Measurements from ENCODE around the gene AK8.

Gene AK8

DNA sequence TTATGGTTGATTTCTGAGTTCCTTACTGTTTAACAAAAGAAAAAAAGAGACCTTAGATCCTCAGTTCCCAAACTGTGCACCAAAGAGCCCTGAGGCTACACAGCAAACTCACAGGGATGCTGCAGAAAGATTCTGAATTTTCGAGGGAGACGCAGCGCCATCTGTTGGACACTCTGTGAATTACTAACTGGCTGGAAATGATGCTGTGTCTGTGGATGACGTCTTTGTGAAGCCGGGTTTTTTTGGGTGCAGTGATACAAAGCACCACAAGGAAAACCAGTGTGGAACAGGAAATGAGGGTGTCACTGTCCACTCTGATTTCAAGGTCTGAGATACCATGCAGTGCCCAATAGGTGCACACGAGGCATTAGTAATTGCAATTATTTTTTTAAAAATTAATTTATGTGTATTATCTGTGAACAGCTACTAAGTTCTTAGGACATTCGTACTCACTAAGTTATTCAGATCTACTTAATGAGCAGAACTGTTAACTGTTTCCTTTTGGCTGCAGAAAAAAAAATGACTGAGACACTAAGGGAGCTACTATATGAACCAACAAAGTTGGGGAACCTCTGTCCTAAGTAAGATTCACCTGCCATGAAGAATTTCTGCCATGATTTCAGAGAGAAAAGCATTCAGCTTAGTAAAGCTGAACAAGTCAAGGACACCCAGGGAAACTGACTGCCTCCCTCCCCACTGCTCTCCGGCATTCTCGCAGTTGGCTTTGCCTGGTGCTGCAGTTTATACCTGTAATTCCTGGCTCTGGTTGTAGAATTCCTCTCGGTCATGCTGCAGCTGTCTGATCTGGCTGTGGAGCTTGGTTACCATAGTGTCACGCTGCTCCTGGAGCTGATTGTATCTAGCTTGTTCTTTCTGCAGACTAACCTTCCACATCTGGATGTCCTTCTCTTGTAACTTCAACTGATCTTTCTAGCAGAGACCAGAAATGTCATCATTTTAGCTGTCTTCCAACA lies 24.1 kb upstream of the AK8 start:
- Histone ChIP-seq H3K9ac (ENCODE audit: low read depth, low read length) (no peak overlapping the region), H3K4me1 (ENCODE audit: control insufficient read depth, insufficient read depth, low read length) (no peaks in the 10 kb centered on the region), H3K4me2 (ENCODE audit: low read length) (no peak overlapping the region), H3K9me3 (replicated peaks; ENCODE audit: low read length) (no peaks in the 10 kb centered on the region), H3K27me3 (ENCODE audit: control insufficient read depth, insufficient read depth, low read length) (no peaks in the 10 kb centered on the region), H3K4me3 (ENCODE audit: low read length) (no peak overlapping the region), H3K36me3 (ENCODE audit: insufficient read depth, low read length) (peaks cover 77% of the 10 kb centered on the region)

DNA sequence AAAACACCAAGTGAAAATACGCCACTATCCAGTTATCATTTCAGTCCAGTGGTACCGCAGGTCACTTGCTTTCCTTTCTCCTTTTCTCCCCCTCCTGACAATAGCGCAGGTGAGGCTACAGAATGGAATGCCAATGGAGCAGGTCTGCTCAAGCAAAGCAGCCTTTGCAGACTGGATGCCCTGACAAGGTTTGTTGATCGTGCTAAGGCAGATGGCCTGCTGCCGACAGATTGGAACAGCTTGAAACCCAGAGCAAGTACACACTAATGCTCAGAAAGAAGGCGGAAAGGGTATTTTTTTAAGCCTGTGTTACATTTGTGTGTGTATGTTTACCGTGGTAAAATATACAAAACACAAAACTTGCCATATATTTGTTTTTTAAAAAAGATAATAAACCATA lies 20.0 kb upstream of the AK8 start:
- H3K27me3 ChIP-seq (ENCODE audit: control insufficient read depth, insufficient read depth, low read length), result no peaks in the 10 kb centered on the region
- no peaks in the 10 kb centered on the region for H3K9me3 ChIP-seq (replicated peaks; ENCODE audit: low read length)
- no peak overlapping the region for H3K9ac ChIP-seq (ENCODE audit: low read depth, low read length)
- H3K36me3 ChIP-seq (ENCODE audit: insufficient read depth, low read length), result peaks cover 86% of the 10 kb centered on the region
- H3K4me1 ChIP-seq (ENCODE audit: control insufficient read depth, insufficient read depth, low read length), result no peaks in the 10 kb centered on the region
- H3K4me3 ChIP-seq (ENCODE audit: low read length), result no peak overlapping the region
- H3K4me2 ChIP-seq (ENCODE audit: low read length), result no peak overlapping the region

DNA sequence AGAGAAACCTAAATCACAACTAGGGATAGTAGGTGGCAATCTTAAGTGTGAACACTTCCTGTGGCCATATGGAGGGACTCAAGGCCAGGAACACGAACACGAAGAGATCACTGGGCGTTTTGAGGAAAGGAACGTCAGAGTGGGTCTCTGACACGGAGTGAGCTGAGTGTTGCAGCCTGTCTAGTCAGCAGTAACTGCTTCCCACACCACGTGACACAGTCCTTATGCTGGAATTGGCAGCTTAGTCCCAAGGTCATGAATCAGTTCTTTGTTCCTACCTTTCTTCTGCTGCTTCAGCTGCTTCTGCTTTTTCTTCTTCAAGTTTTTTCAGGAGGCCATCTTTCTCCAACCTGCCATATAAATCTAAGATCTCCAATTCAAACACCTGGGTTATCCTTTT lies 18.8 kb upstream of the AK8 start:
- Histone ChIP-seq H3K4me3 (ENCODE audit: low read length) (no peak overlapping the region), H3K36me3 (ENCODE audit: insufficient read depth, low read length) (peaks cover 84% of the 10 kb centered on the region), H3K9ac (ENCODE audit: low read depth, low read length) (no peak overlapping the region), H3K4me2 (ENCODE audit: low read length) (no peak overlapping the region), H3K4me1 (ENCODE audit: control insufficient read depth, insufficient read depth, low read length) (no peaks in the 10 kb centered on the region), H3K27me3 (ENCODE audit: control insufficient read depth, insufficient read depth, low read length) (no peaks in the 10 kb centered on the region), H3K9me3 (replicated peaks; ENCODE audit: low read length) (no peaks in the 10 kb centered on the region)

DNA sequence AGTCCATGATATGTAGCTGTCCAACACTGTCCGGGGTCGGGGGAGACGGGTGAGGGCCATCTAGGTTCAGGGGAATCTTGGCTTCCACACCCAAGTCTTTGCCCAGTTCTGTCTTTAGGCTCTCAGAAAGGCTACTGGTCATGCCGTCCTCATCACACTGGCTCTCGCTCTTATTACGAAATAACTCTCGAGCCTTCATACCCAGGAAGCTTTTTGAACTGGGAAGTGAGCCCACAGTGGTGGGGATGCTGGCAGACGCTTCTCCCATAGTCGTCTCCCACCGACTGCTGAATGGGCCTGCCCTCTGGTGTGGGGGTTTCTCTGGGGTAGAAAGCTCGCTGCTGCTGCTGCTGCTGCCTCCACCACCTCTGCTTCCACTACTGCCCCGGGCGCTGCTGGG lies 18.2 kb upstream of the AK8 start:
- Histone ChIP-seq H3K4me3 (ENCODE audit: low read length) (no peak overlapping the region), H3K36me3 (ENCODE audit: insufficient read depth, low read length) (peaks cover 84% of the 10 kb centered on the region), H3K4me1 (ENCODE audit: control insufficient read depth, insufficient read depth, low read length) (no peaks in the 10 kb centered on the region), H3K9ac (ENCODE audit: low read depth, low read length) (no peak overlapping the region), H3K4me2 (ENCODE audit: low read length) (no peak overlapping the region), H3K27me3 (ENCODE audit: control insufficient read depth, insufficient read depth, low read length) (no peaks in the 10 kb centered on the region), H3K9me3 (replicated peaks; ENCODE audit: low read length) (no peaks in the 10 kb centered on the region)

DNA sequence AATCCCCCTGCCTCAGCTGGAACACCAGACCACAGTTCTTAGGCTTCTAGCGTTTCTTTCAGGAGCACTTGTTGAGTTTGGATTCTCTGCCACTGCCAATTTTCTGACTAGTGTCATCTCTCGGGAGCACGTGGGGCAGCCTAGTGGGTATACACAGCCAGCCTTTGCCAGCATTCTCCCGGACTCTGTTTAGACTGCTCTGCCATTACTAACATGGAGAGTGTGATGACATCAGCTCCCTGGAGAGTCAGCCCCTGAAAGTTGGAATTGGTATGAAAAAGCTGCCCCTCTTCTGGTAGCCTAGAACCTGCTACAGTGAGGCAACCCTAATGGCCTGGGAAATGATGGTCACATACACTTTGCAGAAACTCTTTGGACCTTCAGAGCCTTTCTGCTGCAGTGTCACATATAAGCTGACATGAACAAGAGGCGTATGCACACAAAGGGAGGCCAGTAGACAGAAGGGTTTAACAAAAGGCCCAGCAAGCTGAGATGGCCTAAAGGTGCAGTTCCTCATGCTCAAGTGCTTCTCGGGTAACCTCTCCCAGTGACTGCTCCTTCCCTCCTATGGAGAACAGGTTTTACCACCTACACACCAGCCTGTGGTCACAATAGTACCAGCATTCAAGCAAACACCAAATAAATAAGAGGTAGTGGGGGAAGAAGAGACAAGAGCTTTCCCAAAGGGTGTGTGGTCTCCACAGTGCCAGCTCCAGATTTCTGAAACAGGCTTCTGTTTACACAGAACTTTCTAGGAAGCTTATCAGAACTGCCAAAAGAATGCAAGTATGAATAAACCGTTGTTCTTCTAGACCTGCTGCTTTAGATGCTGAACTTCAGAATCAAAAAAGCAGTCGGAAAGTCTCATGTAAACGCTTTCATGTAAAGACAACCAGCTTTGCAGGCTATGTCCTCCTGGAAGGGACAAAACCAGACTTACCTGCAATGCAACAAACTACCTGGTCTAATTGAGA lies 17.1 kb upstream of the AK8 start:
- Histone ChIP-seq H3K4me2 (ENCODE audit: low read length) (no peak overlapping the region), H3K4me1 (ENCODE audit: control insufficient read depth, insufficient read depth, low read length) (no peaks in the 10 kb centered on the region), H3K36me3 (ENCODE audit: insufficient read depth, low read length) (peaks cover 73% of the 10 kb centered on the region), H3K27me3 (ENCODE audit: control insufficient read depth, insufficient read depth, low read length) (no peaks in the 10 kb centered on the region), H3K9ac (ENCODE audit: low read depth, low read length) (no peak overlapping the region), H3K9me3 (replicated peaks; ENCODE audit: low read length) (no peaks in the 10 kb centered on the region), H3K4me3 (ENCODE audit: low read length) (no peak overlapping the region)

DNA sequence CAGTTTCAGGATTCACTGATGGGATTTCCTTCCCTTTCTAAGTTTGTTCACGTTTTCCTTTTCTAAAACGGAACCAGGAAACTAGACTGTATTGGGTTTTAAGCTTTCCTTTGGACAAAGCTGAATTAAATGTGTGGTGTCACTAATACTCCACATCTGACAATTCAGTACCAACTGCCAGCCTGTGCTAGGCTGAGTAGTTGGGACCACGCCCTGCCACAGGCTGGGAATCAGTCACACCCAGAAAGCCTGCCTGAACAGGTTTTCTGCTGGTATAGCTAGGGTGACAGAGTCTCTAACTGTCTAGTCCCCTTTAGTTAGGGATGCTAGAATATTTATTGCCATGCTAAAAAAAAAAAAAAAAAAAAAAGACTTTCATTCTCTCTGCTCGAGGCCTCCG lies 16.3 kb upstream of the AK8 start:
- no peaks in the 10 kb centered on the region for H3K4me1 ChIP-seq (ENCODE audit: control insufficient read depth, insufficient read depth, low read length)
- peaks cover 66% of the 10 kb centered on the region for H3K36me3 ChIP-seq (ENCODE audit: insufficient read depth, low read length)
- H3K4me2 ChIP-seq (ENCODE audit: low read length), result no peak overlapping the region
- no peak overlapping the region for H3K4me3 ChIP-seq (ENCODE audit: low read length)
- no peaks in the 10 kb centered on the region for H3K27me3 ChIP-seq (ENCODE audit: control insufficient read depth, insufficient read depth, low read length)
- H3K9me3 ChIP-seq (replicated peaks; ENCODE audit: low read length), result no peaks in the 10 kb centered on the region
- no peak overlapping the region for H3K9ac ChIP-seq (ENCODE audit: low read depth, low read length)

DNA sequence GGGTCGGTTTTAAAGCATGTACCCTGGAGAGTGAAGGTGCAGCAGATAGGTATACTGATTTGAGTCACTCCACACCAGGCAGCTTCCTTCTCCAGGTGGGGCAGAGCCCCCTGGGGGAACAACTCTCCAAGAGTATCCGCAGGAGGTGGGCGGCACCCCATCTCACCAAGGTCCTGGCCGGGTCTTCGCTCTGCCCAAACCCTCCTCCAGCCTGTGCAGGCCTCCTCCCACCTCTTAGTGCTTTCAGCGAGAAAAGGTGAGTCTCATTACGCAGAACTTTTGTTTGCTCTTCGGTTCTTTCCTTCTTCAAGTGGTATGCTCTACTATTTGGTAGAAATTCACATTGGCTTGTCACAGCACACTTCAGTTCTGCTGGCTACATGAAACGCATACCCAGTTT lies 14.3 kb upstream of the AK8 start:
- peaks cover 46% of the 10 kb centered on the region for H3K36me3 ChIP-seq (ENCODE audit: insufficient read depth, low read length)

DNA sequence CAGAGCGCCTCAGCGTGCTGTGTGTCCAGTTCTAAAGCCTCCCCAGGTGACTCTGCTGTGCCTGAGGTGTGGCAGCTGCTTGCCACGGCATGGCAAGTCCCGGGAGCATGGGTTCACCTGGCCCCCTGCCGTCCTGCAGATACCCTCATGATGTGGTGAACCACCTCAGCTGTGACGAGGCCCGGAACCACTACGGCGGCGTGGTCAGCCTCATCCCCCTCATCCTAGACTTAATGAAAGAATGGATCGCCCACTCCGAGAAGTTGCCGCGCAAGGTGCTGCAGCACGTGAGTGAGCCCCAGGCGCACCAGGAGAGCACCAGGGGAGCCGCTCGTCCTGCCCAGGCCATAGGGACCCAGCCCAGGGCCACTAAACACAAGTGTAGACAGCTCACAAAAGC lies 10.1 kb upstream of the AK8 start:
- Histone ChIP-seq H3K4me3 (ENCODE audit: low read length) (no peak overlapping the region), H3K4me2 (ENCODE audit: low read length) (no peak overlapping the region), H3K9me3 (replicated peaks; ENCODE audit: low read length) (no peaks in the 10 kb centered on the region), H3K36me3 (ENCODE audit: insufficient read depth, low read length) (peaks cover 11% of the 10 kb centered on the region), H3K9ac (ENCODE audit: low read depth, low read length) (no peak overlapping the region), H3K27me3 (ENCODE audit: control insufficient read depth, insufficient read depth, low read length) (no peaks in the 10 kb centered on the region), H3K4me1 (ENCODE audit: control insufficient read depth, insufficient read depth, low read length) (no peaks in the 10 kb centered on the region)

More for the DNA sequence above, 14.3 kb upstream of the AK8 start:
- H3K4me3 ChIP-seq (ENCODE audit: low read length), result no peak overlapping the region
- H3K9me3 ChIP-seq (replicated peaks; ENCODE audit: low read length), result no peaks in the 10 kb centered on the region
- H3K4me1 ChIP-seq (ENCODE audit: control insufficient read depth, insufficient read depth, low read length), result no peaks in the 10 kb centered on the region
- H3K9ac ChIP-seq (ENCODE audit: low read depth, low read length), result no peak overlapping the region
- no peaks in the 10 kb centered on the region for H3K27me3 ChIP-seq (ENCODE audit: control insufficient read depth, insufficient read depth, low read length)
- no peak overlapping the region for H3K4me2 ChIP-seq (ENCODE audit: low read length)

DNA sequence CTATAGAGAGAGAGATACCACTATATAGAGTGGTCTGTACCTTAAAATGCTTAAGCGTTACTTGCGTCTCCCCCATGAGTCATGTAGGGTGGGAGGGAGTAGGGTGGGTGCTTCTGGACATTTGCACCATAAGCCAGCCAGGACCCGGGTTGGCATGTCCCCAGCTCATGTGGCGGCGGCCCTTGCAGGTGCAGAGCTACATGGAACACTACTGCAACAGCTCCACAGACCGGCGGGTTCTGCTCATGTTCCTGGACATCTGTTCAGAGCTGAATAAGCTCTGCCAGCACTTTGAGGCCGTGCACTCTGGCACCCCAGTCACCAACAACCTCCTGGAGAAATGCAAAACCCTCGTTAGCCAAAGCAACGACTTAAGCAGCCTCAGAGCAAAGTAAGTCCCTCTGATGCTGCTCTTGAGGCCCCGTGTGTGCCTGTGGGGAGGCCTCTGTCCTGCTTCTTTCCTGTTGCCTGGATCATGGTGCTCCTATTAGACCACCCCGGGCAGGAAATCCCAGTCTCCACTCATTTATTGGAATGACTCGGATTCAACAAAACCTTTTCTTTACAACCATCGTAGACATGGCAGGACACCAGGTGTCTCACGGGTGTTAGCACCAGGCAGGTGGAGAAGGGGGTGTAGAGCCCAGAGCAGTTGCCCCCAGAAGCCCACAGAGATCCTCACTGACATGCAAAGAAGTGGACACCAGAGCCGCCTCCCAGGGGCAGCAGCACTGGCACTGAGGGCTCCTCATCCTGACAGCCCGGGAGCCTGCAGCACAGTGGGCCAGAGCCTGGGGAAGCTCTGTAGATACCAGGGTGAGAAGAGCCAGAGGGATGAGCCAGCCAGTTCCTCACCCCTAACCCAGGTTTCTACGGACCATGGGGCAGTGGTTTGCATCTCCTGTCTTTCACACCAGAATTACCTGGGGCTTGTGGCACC lies 9.4 kb upstream of the AK8 start:
- Histone ChIP-seq H3K4me3 (ENCODE audit: low read length) (no peak overlapping the region), H3K4me2 (ENCODE audit: low read length) (no peak overlapping the region), H3K36me3 (ENCODE audit: insufficient read depth, low read length) (peaks cover 6% of the 10 kb centered on the region), H3K9me3 (replicated peaks; ENCODE audit: low read length) (no peaks in the 10 kb centered on the region), H3K4me1 (ENCODE audit: control insufficient read depth, insufficient read depth, low read length) (no peaks in the 10 kb centered on the region), H3K9ac (ENCODE audit: low read depth, low read length) (no peak overlapping the region), H3K27me3 (ENCODE audit: control insufficient read depth, insufficient read depth, low read length) (no peaks in the 10 kb centered on the region)

DNA sequence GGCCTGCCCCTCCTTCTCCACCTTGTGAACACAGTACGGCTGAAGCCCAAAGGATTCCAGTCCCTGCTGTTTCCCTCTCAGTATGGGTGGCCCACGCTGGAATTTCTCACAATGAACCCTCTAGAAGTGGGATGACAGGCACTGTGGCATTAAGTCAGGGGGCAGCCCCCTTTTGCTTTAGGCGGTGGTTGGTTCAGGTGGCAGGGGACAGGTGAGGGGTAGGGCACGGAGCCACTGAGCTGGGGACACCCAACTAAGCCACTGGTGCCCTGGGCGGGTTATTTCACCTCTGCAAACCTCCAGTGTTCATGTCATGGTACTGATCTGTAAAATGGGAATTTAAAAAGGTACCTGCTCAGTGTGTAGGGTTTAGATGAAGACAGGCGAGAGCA lies 8.2 kb upstream of the AK8 start:
- H3K4me3 ChIP-seq (ENCODE audit: low read length), result no peak overlapping the region
- H3K36me3 ChIP-seq (ENCODE audit: insufficient read depth, low read length), result no peaks in the 10 kb centered on the region
- no peaks in the 10 kb centered on the region for H3K4me1 ChIP-seq (ENCODE audit: control insufficient read depth, insufficient read depth, low read length)
- H3K27me3 ChIP-seq (ENCODE audit: control insufficient read depth, insufficient read depth, low read length), result no peaks in the 10 kb centered on the region
- H3K9me3 ChIP-seq (replicated peaks; ENCODE audit: low read length), result no peaks in the 10 kb centered on the region
- H3K9ac ChIP-seq (ENCODE audit: low read depth, low read length), result no peak overlapping the region
- H3K4me2 ChIP-seq (ENCODE audit: low read length), result no peak overlapping the region
